Measurements from ENCODE around the gene ITIH3. TPM values are rescaled to one million over a fixed set of nuclear protein-coding genes. Genes with fewer than 3 reads are reported as not detected.
A peak's percentile ranks its signal among the peaks of the same experiment; 100 is the strongest.

Gene ITIH3
- total RNA-seq, 1 donor from 2014 or later, result not detected

- H3K4me3 Mint-ChIP-seq (ENCODE audit: unreplicated experiment), result no peak within 1 kb of the TSS
- no peak within 1 kb of the TSS for H3K27ac Mint-ChIP-seq (ENCODE audit: unreplicated experiment)
- H3K9me3 Mint-ChIP-seq (ENCODE audit: unreplicated experiment), result peaks cover 4% of the 10 kb centered on the region
Observed at GRCh38 chr3:52777127-52777958, 17.3 kb upstream of the ITIH3 start, which contains the start of gene ITIH1. ITIH1 (plus strand) TSS chr3:52777599; CDS start chr3:52777616, 17 bp downstream.

GRCh38 chr3:52777959-52778805 is 16.4 kb upstream of the ITIH3 start:
- H3K4me1 Mint-ChIP-seq (ENCODE audit: low read depth, unreplicated experiment), result no peaks in the 10 kb centered on the region
- H3K4me3 Mint-ChIP-seq (ENCODE audit: unreplicated experiment), result no peak overlapping the region
- peaks cover 3% of the 10 kb centered on the region for H3K9me3 Mint-ChIP-seq (ENCODE audit: unreplicated experiment)
- peaks cover 10% of the 10 kb centered on the region for H3K27me3 Mint-ChIP-seq (ENCODE audit: unreplicated experiment)
- H3K36me3 Mint-ChIP-seq (ENCODE audit: unreplicated experiment), result no peaks in the 10 kb centered on the region
- H3K27ac Mint-ChIP-seq (ENCODE audit: unreplicated experiment), result no peak overlapping the region
- peak; percentile 7 for DNase-seq
- no peak for TF ChIP-seq CTCF (IDR thresholded peaks at IDR 0.05; ENCODE audit: partially characterized antibody, unreplicated experiment)

More at GRCh38 chr3:52777127-52777958, 17.3 kb upstream of the ITIH3 start, which contains the start of gene ITIH1:
- Mint-ChIP-seq H3K36me3 (ENCODE audit: unreplicated experiment) (no peaks in the 10 kb centered on the region), H3K4me1 (ENCODE audit: low read depth, unreplicated experiment) (no peaks in the 10 kb centered on the region), H3K27me3 (ENCODE audit: unreplicated experiment) (peaks cover 12% of the 10 kb centered on the region)
- DNase-seq, result peak; percentile 4
- no peak for TF ChIP-seq CTCF (IDR thresholded peaks at IDR 0.05; ENCODE audit: partially characterized antibody, unreplicated experiment)

GRCh38 chr3:52779011-52779836 is 15.4 kb upstream of the ITIH3 start:
- H3K36me3 Mint-ChIP-seq (ENCODE audit: unreplicated experiment), result no peaks in the 10 kb centered on the region

More at GRCh38 chr3:52779011-52779836, 15.4 kb upstream of the ITIH3 start:
- H3K9me3 Mint-ChIP-seq (ENCODE audit: unreplicated experiment), result peaks cover 2% of the 10 kb centered on the region
- no peak for DNase-seq
- TF ChIP-seq CTCF (IDR thresholded peaks at IDR 0.05; ENCODE audit: partially characterized antibody, unreplicated experiment), result no peak
- no peak overlapping the region for H3K4me3 Mint-ChIP-seq (ENCODE audit: unreplicated experiment)
- no peaks in the 10 kb centered on the region for H3K4me1 Mint-ChIP-seq (ENCODE audit: low read depth, unreplicated experiment)
- H3K27me3 Mint-ChIP-seq (ENCODE audit: unreplicated experiment), result peaks cover 10% of the 10 kb centered on the region
- no peak overlapping the region for H3K27ac Mint-ChIP-seq (ENCODE audit: unreplicated experiment)

Measured in glutamatergic neuron (in vitro differentiated cells).